Measurements from ENCODE around the gene ACOT2. TPM values are rescaled to one million over a fixed set of nuclear protein-coding genes. Genes with fewer than 3 reads are reported as not detected.
"Not testable (repeated sequence)": the region's sequence is repeated elsewhere in the genome, so short reads cannot be mapped to it uniquely, and the experiment has no call there.

ACOT2 gene
- total and polyA plus RNA-seq, 8 donors = 24.4 to 44.5 (median 29.1) TPM

DNA sequence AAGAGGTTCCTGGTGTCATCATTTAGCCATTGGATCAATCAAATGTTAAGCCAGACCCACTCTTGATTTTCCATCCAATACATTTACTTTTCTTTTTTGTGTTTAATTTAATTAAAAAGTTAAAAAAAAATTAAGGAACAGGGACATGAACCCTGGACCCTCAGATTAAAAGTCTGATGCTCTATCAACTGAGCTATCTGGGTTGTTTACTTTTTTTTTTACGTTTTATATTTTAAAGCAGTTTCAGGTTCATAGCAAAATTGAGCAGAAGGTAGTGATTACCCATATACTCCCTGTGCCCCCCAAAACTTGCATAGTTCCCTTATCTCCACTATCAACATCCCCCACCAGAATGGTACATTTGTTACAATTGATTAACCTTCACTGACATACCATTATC lies 19.7 kb downstream of the ACOT2 start:
- H3K9me3 ChIP-seq = no peaks in the 10 kb centered on the region
- peaks cover 0 to 10% of the 10 kb centered on the region in 2 donors for H3K4me1 ChIP-seq
- no peaks in the 10 kb centered on the region for H3K36me3 ChIP-seq
- H3K27me3 ChIP-seq = peaks cover 0 to 15% of the 10 kb centered on the region in 2 donors
- TF ChIP-seq, protein P1, sequence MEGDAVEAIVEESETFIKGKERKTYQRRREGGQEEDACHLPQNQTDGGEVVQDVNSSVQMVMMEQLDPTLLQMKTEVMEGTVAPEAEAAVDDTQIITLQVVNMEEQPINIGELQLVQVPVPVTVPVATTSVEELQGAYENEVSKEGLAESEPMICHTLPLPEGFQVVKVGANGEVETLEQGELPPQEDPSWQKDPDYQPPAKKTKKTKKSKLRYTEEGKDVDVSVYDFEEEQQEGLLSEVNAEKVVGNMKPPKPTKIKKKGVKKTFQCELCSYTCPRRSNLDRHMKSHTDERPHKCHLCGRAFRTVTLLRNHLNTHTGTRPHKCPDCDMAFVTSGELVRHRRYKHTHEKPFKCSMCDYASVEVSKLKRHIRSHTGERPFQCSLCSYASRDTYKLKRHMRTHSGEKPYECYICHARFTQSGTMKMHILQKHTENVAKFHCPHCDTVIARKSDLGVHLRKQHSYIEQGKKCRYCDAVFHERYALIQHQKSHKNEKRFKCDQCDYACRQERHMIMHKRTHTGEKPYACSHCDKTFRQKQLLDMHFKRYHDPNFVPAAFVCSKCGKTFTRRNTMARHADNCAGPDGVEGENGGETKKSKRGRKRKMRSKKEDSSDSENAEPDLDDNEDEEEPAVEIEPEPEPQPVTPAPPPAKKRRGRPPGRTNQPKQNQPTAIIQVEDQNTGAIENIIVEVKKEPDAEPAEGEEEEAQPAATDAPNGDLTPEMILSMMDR (IDR thresholded peaks at IDR 0.05) = no peak
- intact Hi-C loops (cut with DNase I) = no loop called here
- no peak for ATAC-seq
- no peak for DNase-seq
- no peak overlapping the region for H3K4me3 ChIP-seq
- H3K27ac ChIP-seq = no peak overlapping the region

- Histone ChIP-seq H3K27ac (no peak overlapping the region), H3K4me3 (no peak overlapping the region), H3K4me1 (peaks cover 0 to 10% of the 10 kb centered on the region in 2 donors), H3K27me3 (peaks cover 0 to 15% of the 10 kb centered on the region in 2 donors), H3K9me3 (no peaks in the 10 kb centered on the region), H3K36me3 (no peaks in the 10 kb centered on the region)
- no peak for DNase-seq
- intact Hi-C loops (cut with DNase I) = no loop called here
- TF ChIP-seq, protein P1 (IDR thresholded peaks at IDR 0.05) = no peak
- no peak for ATAC-seq
These were observed 20.1 kb downstream of the ACOT2 start for GRCh38 chr14:73589116-73589515.

GRCh38 chr14:73590673-73591004 lies 21.6 kb downstream of the ACOT2 start:
- intact Hi-C loops (cut with DNase I); H3K27ac ChIP-seq; H3K9me3 ChIP-seq; DNase-seq; H3K36me3 ChIP-seq; ATAC-seq; H3K4me3 ChIP-seq: not testable (repeated sequence)
- H3K27me3 ChIP-seq = peaks cover 0 to 15% of the 10 kb centered on the region in 2 donors
- H3K4me1 ChIP-seq = peaks cover 0 to 10% of the 10 kb centered on the region in 2 donors

DNA sequence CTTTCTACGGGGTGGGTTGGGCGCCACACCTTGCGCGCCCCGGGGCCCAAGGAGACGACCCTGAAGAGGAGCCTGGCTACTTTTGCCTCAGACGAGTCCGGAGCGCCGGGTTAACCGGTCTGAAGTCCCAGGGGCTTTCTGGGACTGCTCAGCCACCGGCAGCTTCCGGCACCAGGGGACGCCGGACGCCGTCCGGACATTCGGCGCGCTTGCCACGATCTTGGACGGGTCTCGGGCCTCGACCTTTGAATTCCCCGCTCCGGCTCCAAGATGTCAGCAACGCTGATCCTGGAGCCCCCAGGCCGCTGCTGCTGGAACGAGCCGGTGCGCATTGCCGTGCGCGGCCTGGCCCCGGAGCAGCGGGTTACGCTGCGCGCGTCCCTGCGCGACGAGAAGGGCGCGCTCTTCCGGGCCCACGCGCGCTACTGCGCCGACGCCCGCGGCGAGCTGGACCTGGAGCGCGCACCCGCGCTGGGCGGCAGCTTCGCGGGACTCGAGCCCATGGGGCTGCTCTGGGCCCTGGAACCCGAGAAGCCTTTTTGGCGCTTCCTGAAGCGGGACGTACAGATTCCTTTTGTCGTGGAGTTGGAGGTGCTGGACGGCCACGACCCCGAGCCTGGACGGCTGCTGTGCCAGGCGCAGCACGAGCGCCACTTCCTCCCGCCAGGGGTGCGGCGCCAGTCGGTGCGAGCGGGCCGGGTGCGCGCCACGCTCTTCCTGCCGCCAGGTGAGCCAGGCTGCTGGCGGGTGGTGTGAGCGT lies 22.9 kb downstream of the ACOT2 start, which contains the start of gene ACOT4:
Gene ACOT4, plus strand, starts transcription at position 184 of the 760 bp plus-strand sequence. Its CDS starts 87 bp downstream, at position 271.
- no peaks in the 10 kb centered on the region for H3K9me3 ChIP-seq
- H3K27me3 ChIP-seq = peaks cover 0 to 15% of the 10 kb centered on the region in 2 donors
- H3K27ac ChIP-seq = peak within 1 kb of the TSS; percentile 4 to 40
- peaks cover 0 to 10% of the 10 kb centered on the region in 2 donors for H3K4me1 ChIP-seq
- DNase-seq = peak; percentile 26 to 83 (median 44)
- intact Hi-C loops (cut with DNase I) = no loop called here
- peak within 1 kb of the TSS; percentile 50 to 56 for H3K4me3 ChIP-seq
- peak; percentile 94 for ATAC-seq
- H3K36me3 ChIP-seq = no peaks in the 10 kb centered on the region
- TF ChIP-seq, protein P1 (IDR thresholded peaks at IDR 0.05) = peak in 1 of 2 donors; percentile 18

DNA sequence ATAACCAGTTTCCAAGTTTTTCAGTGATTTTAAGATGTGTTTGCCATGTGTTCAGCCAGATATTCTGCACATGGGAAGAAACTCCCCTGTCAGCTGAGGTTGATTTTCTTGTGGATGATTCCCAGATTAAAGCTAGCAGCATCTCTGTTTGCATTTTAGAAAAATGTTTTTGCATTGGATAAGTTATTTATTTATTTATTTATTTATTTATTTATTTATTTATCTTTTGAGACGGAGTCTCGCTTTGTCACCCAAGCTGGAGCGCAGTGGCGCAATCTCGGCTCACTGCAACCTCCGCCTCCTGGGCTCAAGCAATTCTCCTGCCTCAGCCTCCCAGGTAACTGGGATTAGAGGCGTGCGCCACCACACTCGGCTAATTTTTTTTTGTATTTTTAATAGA lies 25.5 kb downstream of the ACOT2 start:
- DNase-seq (no peak), ATAC-seq (no peak)
- H3K27ac ChIP-seq = no peak overlapping the region
- no peaks in the 10 kb centered on the region for H3K9me3 ChIP-seq
- H3K27me3 ChIP-seq = peaks cover 0 to 15% of the 10 kb centered on the region in 2 donors
- TF ChIP-seq, protein P1 (IDR thresholded peaks at IDR 0.05) = no peak
- no peaks in the 10 kb centered on the region for H3K36me3 ChIP-seq
- intact Hi-C loops (cut with DNase I) = no loop called here
- H3K4me1 ChIP-seq = peaks cover 0 to 10% of the 10 kb centered on the region in 2 donors
- no peak overlapping the region for H3K4me3 ChIP-seq

All from left lung (tissue), 10 donors.